Measurements from ENCODE around the gene GFY. TPM values are rescaled to one million over a fixed set of nuclear protein-coding genes. Genes with fewer than 3 reads are reported as not detected.

GFY gene
- total and polyA plus RNA-seq, 12 donors = not detected

- no peak for DNase-seq
- Histone ChIP-seq H3K4me3 (no peak overlapping the region), H3K9me3 (replicated peaks in 1 of 3) (no peaks in the 10 kb centered on the region), H3K4me1 (replicated peaks in 1 of 2) (peaks cover 0 to 6% of the 10 kb centered on the region in 2 donors), H3K36me3 (replicated peaks in 1 of 2) (no peaks in the 10 kb centered on the region), H3K27me3 (peaks cover 82% of the 10 kb centered on the region), H3K27ac (no peak overlapping the region)
- no peak for TF ChIP-seq CTCF (IDR thresholded peaks at IDR 0.05)
- TF ChIP-seq POLR2A (IDR thresholded peaks at IDR 0.05) = no peak
- intact Hi-C loops (cut with DNase I) = no loop called here
- WGBS, 4 donors = 51 to 66% (median 57%) methylated on average over 23 to 28 of the region's 28 CpGs
Measured at GRCh38 chr19:49430678-49431329, 5.6 kb downstream of the GFY start.

- no peak for DNase-seq
- Histone ChIP-seq H3K27me3 (peaks cover 82% of the 10 kb centered on the region), H3K4me1 (replicated peaks in 1 of 2) (peaks cover 0 to 6% of the 10 kb centered on the region in 2 donors), H3K36me3 (replicated peaks in 1 of 2) (no peaks in the 10 kb centered on the region), H3K9me3 (replicated peaks in 1 of 3) (no peaks in the 10 kb centered on the region), H3K27ac (no peak overlapping the region), H3K4me3 (no peak overlapping the region)
- 39 to 59% (median 53%) methylated on average over 13 to 29 of the region's 29 CpGs for WGBS, 4 donors
- intact Hi-C loops (cut with DNase I) = no loop called here
- no peak for TF ChIP-seq CTCF (IDR thresholded peaks at IDR 0.05)
- TF ChIP-seq POLR2A (IDR thresholded peaks at IDR 0.05) = no peak
Measured at GRCh38 chr19:49431330-49431749, 6.2 kb downstream of the GFY start.

GRCh38 chr19:49432141-49433073 is 7.2 kb downstream of the GFY start:
- no peak overlapping the region for H3K27ac ChIP-seq
- no peaks in the 10 kb centered on the region for H3K9me3 ChIP-seq (replicated peaks in 1 of 3)
- H3K4me3 ChIP-seq = no peak overlapping the region
- peaks cover 0 to 6% of the 10 kb centered on the region in 2 donors for H3K4me1 ChIP-seq (replicated peaks in 1 of 2)
- H3K27me3 ChIP-seq = peaks cover 75% of the 10 kb centered on the region
- intact Hi-C loops (cut with DNase I) = no loop called here
- DNase-seq = no peak
- no peaks in the 10 kb centered on the region for H3K36me3 ChIP-seq (replicated peaks in 1 of 2)
- TF ChIP-seq CTCF (IDR thresholded peaks at IDR 0.05) = no peak
- no peak for TF ChIP-seq POLR2A (IDR thresholded peaks at IDR 0.05)
- 9 to 23% (median 12%) methylated on average over 13 to 63 of the region's 63 CpGs for WGBS, 4 donors

GRCh38 chr19:49433240-49433901 is 8.2 kb downstream of the GFY start:
- no peak for DNase-seq
- TF ChIP-seq CTCF (IDR thresholded peaks at IDR 0.05) (no peak), POLR2A (IDR thresholded peaks at IDR 0.05) (no peak)
- Histone ChIP-seq H3K4me3 (no peak overlapping the region), H3K9me3 (replicated peaks in 1 of 3) (no peaks in the 10 kb centered on the region), H3K27ac (no peak overlapping the region), H3K4me1 (replicated peaks in 1 of 2) (peaks cover 0 to under 1% of the 10 kb centered on the region in 2 donors), H3K36me3 (replicated peaks in 1 of 2) (no peaks in the 10 kb centered on the region), H3K27me3 (peaks cover 67% of the 10 kb centered on the region)
- WGBS, 4 donors = 11 to 18% (median 15%) methylated on average over 22 to 31 of the region's 31 CpGs
- intact Hi-C loops (cut with DNase I) = no loop called here

All from adrenal gland (tissue), 12 donors.